CD14-positive monocyte (primary cell): Measurements from ENCODE around the gene NECTIN1. TPM values are rescaled to one million over a fixed set of nuclear protein-coding genes. Genes with fewer than 3 reads are reported as not detected.
A peak's percentile ranks its signal among the peaks of the same experiment; 100 is the strongest.

Experiments
- DNase-seq, 3 donors: peaks; one replicate each; pipeline ENCODE4 v3.0.0-alpha.2; 2011 to 2022
- H2AFZ ChIP-seq: 2 replicates; pipeline ENCODE4 v1.6.0; 2012; ENCODE audit warnings: mild to moderate bottlenecking, low read depth, low read length, inconsistent platforms; ENCODE audit not compliant: insufficient read depth, poor library complexity, severe bottlenecking
- H3K27ac ChIP-seq, 2 donors: 1 replicate in 1 of 2; 2 replicates in 1 of 2; pipeline ENCODE4 v1.5.1; 2012 to 2013; ENCODE audit warnings: low read length in 2 of 2, control low read depth in 1 of 2, inconsistent platforms in 1 of 2, low read depth in 1 of 2, mild to moderate bottlenecking in 1 of 2
- H3K27me3 ChIP-seq, 2 donors: one replicate each; pipeline versions ENCODE4 v1.6.0 to v1.6.1; 2011 to 2013; ENCODE audit warnings: low read length in 2 of 2; ENCODE audit not compliant: control insufficient read depth in 2 of 2, insufficient read depth in 2 of 2
- H3K36me3 ChIP-seq, 2 donors: replicated peaks in 1 of 2; 1 replicate in 1 of 2; 2 replicates in 1 of 2; pipeline versions ENCODE4 v1.5.1 to v1.6.1; 2012 to 2013; ENCODE audit warnings: low read length in 2 of 2, control low read depth in 1 of 2, inconsistent platforms in 1 of 2, mild to moderate bottlenecking in 1 of 2; ENCODE audit not compliant: insufficient read depth in 2 of 2, control insufficient read depth in 1 of 2
- H3K4me1 ChIP-seq, 2 donors: 1 replicate in 1 of 2; 2 replicates in 1 of 2; pipeline versions ENCODE4 v1.5.1 to v1.6.1; 2012 to 2013; ENCODE audit warnings: low read length in 2 of 2, control low read depth in 1 of 2, inconsistent platforms in 1 of 2, mild to moderate bottlenecking in 1 of 2, moderate library complexity in 1 of 2; ENCODE audit not compliant: insufficient read depth in 2 of 2, control insufficient read depth in 1 of 2
- H3K4me2 ChIP-seq: replicated peaks from 2 replicates; pipeline ENCODE3; 2012; ENCODE audit warnings: low read length, moderate library complexity, mild to moderate bottlenecking; ENCODE audit not compliant: poor library complexity, severe bottlenecking; ENCODE audit errors: extremely low read depth
- H3K4me3 ChIP-seq, 3 experiments: fragments of 200-600 bp in 1 of 3; sonication (generic) in 1 of 3; replicated peaks in 1 of 3; 1 replicate in 2 of 3; 2 replicates in 1 of 3; pipeline ENCODE4 v1.5.1; 2011 to 2013; ENCODE audit warnings: low read length in 3 of 3, mild to moderate bottlenecking in 3 of 3, control low read depth in 2 of 3, low read depth in 2 of 3, inconsistent platforms in 1 of 3, moderate library complexity in 1 of 3
- H3K79me2 ChIP-seq: 2 replicates; pipeline ENCODE4 v1.6.0; 2012; ENCODE audit warnings: mild to moderate bottlenecking, control low read depth, inconsistent platforms, low read length, moderate library complexity; ENCODE audit not compliant: insufficient read depth
- H3K9ac ChIP-seq: 2 replicates; pipeline ENCODE4 v1.6.0; 2017; ENCODE audit warnings: low read length, mild to moderate bottlenecking; ENCODE audit not compliant: insufficient read depth, poor library complexity, severe bottlenecking
- H3K9me3 ChIP-seq, 2 donors: replicated peaks in 1 of 2; 1 replicate in 1 of 2; 2 replicates in 1 of 2; pipeline versions ENCODE4 v1.5.1 to v1.6.1; 2012 to 2013; ENCODE audit warnings: low read length in 2 of 2, control low read depth in 1 of 2; ENCODE audit not compliant: control insufficient read depth in 1 of 2, insufficient read depth in 1 of 2
- H4K20me1 ChIP-seq: 2 replicates; pipeline ENCODE4 v1.6.0; 2012; ENCODE audit warnings: mild to moderate bottlenecking, low read length, control low read depth, moderate library complexity; ENCODE audit not compliant: insufficient read depth
- H3K27ac Mint-ChIP-seq, 7 donors: one replicate each; pipeline ENCODE4 v1.8.0; 2020; ENCODE audit warnings: mild to moderate bottlenecking in 7 of 7, mixed read lengths in 7 of 7, moderate library complexity in 6 of 7, inconsistent platforms in 2 of 7
- H3K27me3 Mint-ChIP-seq, 3 donors: one replicate each; pipeline ENCODE4 v1.8.0; 2021 to 2022; ENCODE audit warnings: low read depth in 3 of 3, mild to moderate bottlenecking in 3 of 3, mixed read lengths in 3 of 3, moderate library complexity in 3 of 3, inconsistent platforms in 1 of 3
- H3K36me3 Mint-ChIP-seq, 2 donors: one replicate each; pipeline ENCODE4 v1.8.0; 2020; ENCODE audit warnings: mixed read lengths in 2 of 2, inconsistent platforms in 1 of 2, mild to moderate bottlenecking in 1 of 2
- H3K4me1 Mint-ChIP-seq: one replicate; pipeline ENCODE4 v1.8.0; 2020; ENCODE audit warnings: mild to moderate bottlenecking, mixed read lengths
- H3K4me3 Mint-ChIP-seq, 2 donors: one replicate each; pipeline ENCODE4 v1.8.0; 2020; ENCODE audit warnings: mild to moderate bottlenecking in 2 of 2, mixed read lengths in 2 of 2, moderate library complexity in 1 of 2
- H3K9me3 Mint-ChIP-seq, 7 donors: one replicate each; pipeline ENCODE4 v1.8.0; 2020 to 2022; ENCODE audit warnings: mixed read lengths in 7 of 7, mild to moderate bottlenecking in 6 of 7, moderate library complexity in 6 of 7, inconsistent platforms in 2 of 7
- CTCF ChIP-seq: fragments of 200-600 bp; IDR thresholded peaks from one replicate; pipeline ENCODE4 v1.8.0; 2022; ENCODE audit warnings: antibody characterized with exemption, mild to moderate bottlenecking
- whole genome bisulfite sequencing: methylation state at CpG from one replicate; pipeline ENCODE4 v1.1.5; 2013; ENCODE audit warnings: missing lambda C conversion rate; ENCODE audit not compliant: insufficient coverage; 5-methylcytosine and 5-hydroxymethylcytosine counted together
- intact Hi-C, 2 donors: fragments of 100-400 bp; cut with micrococcal nuclease; formaldehyde crosslinking; loops; one replicate each; pipeline versions ENCODE4 v1.15.0 to v1.15.1; 2023
- polyA plus RNA-seq, 3 donors: library from polyadenylated mRNA; depleted of rRNA in 1 of 3; unstranded in 2 of 3; stranded (reverse) in 1 of 3; fragments of 300-500 nt in 2 of 3; fragments of >200 nt in 1 of 3; fragmentation: Illumina TruSeq in 2 of 3; gene quantifications; 1 replicate in 2 of 3; 2 replicates in 1 of 3; pipeline ENCODE4 v1.2.3, GENCODE V29; 2012 to 2021

Gene NECTIN1
- polyA plus RNA-seq, 3 donors = 0.53 to 8.3 (median 0.85) TPM

- H3K27me3 ChIP-seq = no peaks in the 10 kb centered on the region
- DNase-seq = no peak
- no peaks in the 10 kb centered on the region for H3K9me3 ChIP-seq
- H4K20me1 ChIP-seq = no peaks in the 10 kb centered on the region
- 77% methylated on average over 6 of the region's 11 CpGs for WGBS
- no peaks in the 10 kb centered on the region for H3K36me3 Mint-ChIP-seq
- peaks cover 7 to 17% (median 8%) of the 10 kb centered on the region in 3 donors for H3K27me3 Mint-ChIP-seq
- no peaks in the 10 kb centered on the region for H3K9me3 Mint-ChIP-seq
- peaks cover 4% of the 10 kb centered on the region for H3K4me1 Mint-ChIP-seq
- H3K27ac Mint-ChIP-seq = no peak overlapping the region
- H3K4me1 ChIP-seq = no peaks in the 10 kb centered on the region
- H3K4me3 Mint-ChIP-seq = peak overlapping the region in 1 of 2 donors; percentile 9
- no peak overlapping the region for H3K27ac ChIP-seq
- no peaks in the 10 kb centered on the region for H3K36me3 ChIP-seq
- intact Hi-C loops = no loop called here
- no peak overlapping the region for H3K4me2 ChIP-seq
- H3K4me3 ChIP-seq = no peak overlapping the region
- H3K79me2 ChIP-seq = no peaks in the 10 kb centered on the region
- TF ChIP-seq CTCF = no peak
- no peak overlapping the region for H2AFZ ChIP-seq
- H3K9ac ChIP-seq = no peak overlapping the region
Observed at GRCh38 chr11:119639642-119640205, 89.3 kb downstream of the NECTIN1 start.

- no peaks in the 10 kb centered on the region for H4K20me1 ChIP-seq
- no peaks in the 10 kb centered on the region for H3K79me2 ChIP-seq
- WGBS = 81% methylated on average over 9 of the region's 11 CpGs
- H3K9me3 ChIP-seq = no peaks in the 10 kb centered on the region
- TF ChIP-seq CTCF = no peak
- H3K36me3 Mint-ChIP-seq = no peaks in the 10 kb centered on the region
- H3K27ac Mint-ChIP-seq = no peak overlapping the region
- no peak overlapping the region for H3K4me3 ChIP-seq
- no peaks in the 10 kb centered on the region for H3K27me3 ChIP-seq
- DNase-seq = no peak
- no peak overlapping the region for H3K27ac ChIP-seq
- H3K4me1 ChIP-seq = no peaks in the 10 kb centered on the region
- H3K27me3 Mint-ChIP-seq = peaks cover 6 to 14% (median 9%) of the 10 kb centered on the region in 3 donors
- no peak overlapping the region for H2AFZ ChIP-seq
- H3K4me1 Mint-ChIP-seq = peaks cover 4% of the 10 kb centered on the region
- no peaks in the 10 kb centered on the region for H3K9me3 Mint-ChIP-seq
- intact Hi-C loops = no loop called here
- H3K9ac ChIP-seq = no peak overlapping the region
- no peaks in the 10 kb centered on the region for H3K36me3 ChIP-seq
- no peak overlapping the region for H3K4me2 ChIP-seq
- H3K4me3 Mint-ChIP-seq = no peak overlapping the region
Observed at GRCh38 chr11:119638851-119639250, 90.1 kb downstream of the NECTIN1 start.
